ENCODE measurements around the gene CHD2. TPM values are rescaled to one million over a fixed set of nuclear protein-coding genes. Genes with fewer than 3 reads are reported as not detected.

Gene CHD2
- total and polyA plus RNA-seq, 7 donors, result 16.0 to 108 (median 75.9) TPM

- 1% methylated on average over 6 of the region's 6 CpGs for WGBS, 2 donors
- intact Hi-C loops (cut with DNase I), result loop anchor here (5.0 kb wide), 1 partner anchor 172 kb away; no protein-coding TSS in a partner anchor
- peaks cover 0 to 62% (median 33%) of the 10 kb centered on the region in 4 donors for H3K4me1 ChIP-seq
- peak overlapping the region; percentile 91 to 96 (median 94) for H3K27ac ChIP-seq
- peak overlapping the region; percentile 49 to 60 (median 57) for H3K4me3 ChIP-seq
- TF ChIP-seq POLR2AphosphoS5 (IDR thresholded peaks at IDR 0.05) (no peak), POLR2A (IDR thresholded peaks at IDR 0.05) (no peak), CTCF (IDR thresholded peaks at IDR 0.05) (no peak), EP300 (IDR thresholded peaks at IDR 0.05) (no peak)
- no peaks in the 10 kb centered on the region for H3K9me3 ChIP-seq
- no peak for DNase-seq
- no peaks in the 10 kb centered on the region for H3K27me3 ChIP-seq
- H3K36me3 ChIP-seq, result peaks cover 0 to 27% (median 3%) of the 10 kb centered on the region in 4 donors
Measured at GRCh38 chr15:92900731-92901071, 577 bp downstream of the CHD2 start.

- intact Hi-C loops (cut with DNase I), result loop anchor here (5.0 kb wide), 1 partner anchor 171 kb away; no protein-coding TSS in a partner anchor
- H3K4me1 ChIP-seq, result peaks cover 0 to 62% (median 35%) of the 10 kb centered on the region in 4 donors
- no peak for DNase-seq
- no peaks in the 10 kb centered on the region for H3K9me3 ChIP-seq
- peaks cover 0 to 23% (median 3%) of the 10 kb centered on the region in 4 donors for H3K36me3 ChIP-seq
- peak overlapping the region; percentile 91 to 96 (median 94) for H3K27ac ChIP-seq
- no peak for TF ChIP-seq EP300 (IDR thresholded peaks at IDR 0.05)
- TF ChIP-seq POLR2AphosphoS5 (IDR thresholded peaks at IDR 0.05), result peak in 1 of 4 donors; percentile 6
- WGBS, 2 donors, result 0 to 1% methylated on average over 8 of the region's 8 CpGs
- peak overlapping the region; percentile 49 to 60 (median 57) for H3K4me3 ChIP-seq
- H3K27me3 ChIP-seq, result no peaks in the 10 kb centered on the region
Measured at GRCh38 chr15:92901072-92901761, 1.1 kb downstream of the CHD2 start.

- Histone ChIP-seq H3K4me1 (peaks cover 0 to 62% (median 35%) of the 10 kb centered on the region in 4 donors), H3K9me3 (no peaks in the 10 kb centered on the region), H3K27me3 (no peaks in the 10 kb centered on the region), H3K27ac (peak overlapping the region; percentile 91 to 96 (median 94)), H3K36me3 (peaks cover 0 to 20% (median 3%) of the 10 kb centered on the region in 4 donors), H3K4me3 (peak overlapping the region; percentile 49 to 60 (median 57))
- TF ChIP-seq POLR2A (IDR thresholded peaks at IDR 0.05) (no peak), CTCF (IDR thresholded peaks at IDR 0.05) (no peak), POLR2AphosphoS5 (IDR thresholded peaks at IDR 0.05) (no peak), EP300 (IDR thresholded peaks at IDR 0.05) (no peak)
- no peak for DNase-seq
- 0% methylated on average over 2 of the region's 2 CpGs for WGBS, 2 donors
- intact Hi-C loops (cut with DNase I), result loop anchor here (5.0 kb wide), 1 partner anchor 170 kb away; no protein-coding TSS in a partner anchor
Measured at GRCh38 chr15:92901995-92902394, 1.9 kb downstream of the CHD2 start.

- WGBS, 2 donors, result 0 to 2% methylated on average over 4 of the region's 4 CpGs
- intact Hi-C loops (cut with DNase I), result loop anchor here (5.0 kb wide), 1 partner anchor 169 kb away; no protein-coding TSS in a partner anchor
- peak overlapping the region; percentile 91 to 96 (median 94) for H3K27ac ChIP-seq
- no peak for TF ChIP-seq POLR2AphosphoS5 (IDR thresholded peaks at IDR 0.05)
- peaks cover 0 to 60% (median 44%) of the 10 kb centered on the region in 4 donors for H3K4me1 ChIP-seq
- peaks cover 0 to 10% (median 0%) of the 10 kb centered on the region in 4 donors for H3K36me3 ChIP-seq
- H3K9me3 ChIP-seq, result no peaks in the 10 kb centered on the region
- peak overlapping the region; percentile 49 to 60 (median 57) for H3K4me3 ChIP-seq
- H3K27me3 ChIP-seq, result no peaks in the 10 kb centered on the region
- DNase-seq, result no peak
Measured at GRCh38 chr15:92902737-92903593, 2.8 kb downstream of the CHD2 start.

GRCh38 chr15:92903631-92903965, 3.5 kb downstream of the CHD2 start:
- no peak for TF ChIP-seq EP300 (IDR thresholded peaks at IDR 0.05)
- TF ChIP-seq POLR2A (IDR thresholded peaks at IDR 0.05), result no peak
- TF ChIP-seq CTCF (IDR thresholded peaks at IDR 0.05), result no peak
- TF ChIP-seq POLR2AphosphoS5 (IDR thresholded peaks at IDR 0.05), result no peak
- peak overlapping the region; percentile 28 to 60 (median 57) for H3K4me3 ChIP-seq
- intact Hi-C loops (cut with DNase I), result loop anchor here (5.0 kb wide), 1 partner anchor 169 kb away; no protein-coding TSS in a partner anchor
- H3K36me3 ChIP-seq, result peaks cover 0 to 4% (median 0%) of the 10 kb centered on the region in 4 donors
- H3K27ac ChIP-seq, result peak overlapping the region; percentile 91 to 96 (median 94)
- H3K4me1 ChIP-seq, result peaks cover 0 to 65% (median 48%) of the 10 kb centered on the region in 4 donors
- H3K27me3 ChIP-seq, result no peaks in the 10 kb centered on the region
- 2 to 3% methylated on average over 8 of the region's 8 CpGs for WGBS, 2 donors
- no peaks in the 10 kb centered on the region for H3K9me3 ChIP-seq
- no peak for DNase-seq

Data from sigmoid colon (tissue), 7 donors.